AG04450 (cell line): ENCODE results near the gene DEAF1. TPM values are rescaled to one million over a fixed set of nuclear protein-coding genes. Genes with fewer than 3 reads are reported as not detected.
"Not testable (repeated sequence)": the region's sequence is repeated elsewhere in the genome, so short reads cannot be mapped to it uniquely, and the experiment has no call there.

ENCODE experiments used
- CTCF ChIA-PET: fragments of 300-600, 350-600 bp; formaldehyde crosslinking; extraction: SDS; loops from one replicate; lab custom pipeline; 2022; ENCODE audit warnings: antibody characterized with exemption, inconsistent platforms; lab: Charles Lee
- POLR2A ChIA-PET: fragments of 350-600 bp; formaldehyde crosslinking; extraction: SDS; loops from one replicate; lab custom pipeline; 2021; ENCODE audit warnings: antibody characterized with exemption, inconsistent platforms; lab: Yijun Ruan, JAX
- DNase-seq: peaks from one replicate; pipeline ENCODE4 v3.0.0-alpha.2; 2011; ENCODE audit warnings: low read depth, low spot score
- H3K27ac ChIP-seq: one replicate; pipeline ENCODE4 v1.5.1; 2012; ENCODE audit warnings: low read depth, low read length, control low read depth
- H3K27me3 ChIP-seq: one replicate; pipeline ENCODE4 v1.6.0; 2012; ENCODE audit warnings: low read length; ENCODE audit not compliant: control insufficient read depth, insufficient read depth
- H3K4me3 ChIP-seq: 2 replicates; pipeline ENCODE4 v1.5.1; 2011; ENCODE audit warnings: mild to moderate bottlenecking, low read depth, low read length, control low read depth
- H3K9me3 ChIP-seq: 2 replicates; pipeline ENCODE4 v1.5.1; 2012; ENCODE audit warnings: low read length; ENCODE audit not compliant: control insufficient read depth, insufficient read depth
- CTCF ChIP-seq: IDR thresholded peaks from 2 replicates; pipeline ENCODE4 v1.5.1; 2011; ENCODE audit warnings: low read depth, low read length, control low read depth, inconsistent platforms
- polyA plus RNA-seq: library from polyadenylated mRNA; depleted of rRNA; stranded (reverse); fragments of >200 nt; gene quantifications from 2 replicates; pipeline ENCODE4 v1.2.3, GENCODE V29; 2011

DEAF1 gene
- polyA plus RNA-seq, 1 experiment, result 13.0 TPM

- TF ChIP-seq CTCF, result no peak
- CTCF ChIA-PET, result no interaction called here
- Histone ChIP-seq H3K9me3 (no peaks in the 10 kb centered on the region; the same call in 1 of the 2 replicates), H3K4me3 (no peak overlapping the region), H3K27me3 (no peaks in the 10 kb centered on the region), H3K27ac (no peak overlapping the region)
- POLR2A ChIA-PET, result no interaction called here
- DNase-seq, result no peak
Measured at GRCh38 chr11:690738-691633, 4.0 kb downstream of the DEAF1 start.

GRCh38 chr11:690244-690643 lies 4.8 kb downstream of the DEAF1 start:
- POLR2A ChIA-PET, H3K27me3 ChIP-seq, DNase-seq, H3K27ac ChIP-seq, H3K4me3 ChIP-seq, CTCF ChIA-PET, H3K9me3 ChIP-seq: not testable (repeated sequence)

GRCh38 chr11:689625-690024 lies 5.4 kb downstream of the DEAF1 start:
- TF ChIP-seq CTCF, result no peak
- Histone ChIP-seq H3K4me3 (no peak overlapping the region), H3K27me3 (no peaks in the 10 kb centered on the region), H3K9me3 (no peaks in the 10 kb centered on the region; the same call in 1 of the 2 replicates), H3K27ac (no peak overlapping the region)
- ChIA-PET CTCF (no interaction called here), POLR2A (no interaction called here)
- DNase-seq, result no peak

- CTCF ChIA-PET, result no interaction called here
- H3K27ac ChIP-seq, result no peak overlapping the region
- POLR2A ChIA-PET, result no interaction called here
- no peak for TF ChIP-seq CTCF
- H3K27me3 ChIP-seq, result no peaks in the 10 kb centered on the region
- H3K9me3 ChIP-seq, result no peaks in the 10 kb centered on the region; the same call in 1 of the 2 replicates
- H3K4me3 ChIP-seq, result no peak overlapping the region
- no peak for DNase-seq
Measured at GRCh38 chr11:688681-689080, 6.3 kb downstream of the DEAF1 start.

DNA sequence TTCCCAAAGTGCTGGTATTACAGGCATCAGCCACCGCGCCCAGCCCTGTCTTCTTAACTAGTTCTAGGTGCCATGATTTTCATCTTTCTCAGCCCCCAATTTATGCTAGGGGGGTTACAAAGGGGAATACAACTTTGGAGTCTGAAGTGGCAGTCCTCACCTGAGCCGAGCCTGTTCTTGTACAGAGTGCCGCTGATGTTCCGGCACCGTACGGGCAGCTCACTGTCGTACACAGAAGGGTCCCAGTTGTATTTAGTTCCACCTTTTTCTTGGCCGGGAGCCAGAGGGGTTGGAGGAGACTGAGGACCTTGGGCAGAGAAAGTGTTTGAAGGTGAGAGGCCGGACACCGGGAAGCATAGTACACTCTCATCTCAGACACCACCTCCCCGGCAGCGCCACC lies 7.3 kb downstream of the DEAF1 start:
- DNase-seq, result no peak
- no peak for TF ChIP-seq CTCF
- H3K9me3 ChIP-seq, result no peaks in the 10 kb centered on the region; the same call in 1 of the 2 replicates
- POLR2A ChIA-PET, result no interaction called here
- no peak overlapping the region for H3K4me3 ChIP-seq
- H3K27ac ChIP-seq, result no peak overlapping the region
- H3K27me3 ChIP-seq, result no peaks in the 10 kb centered on the region
- CTCF ChIA-PET, result no interaction called here
